GM19468 (cell line): ENCODE data around the gene LCP1.
"Not testable (repeated sequence)": the region's sequence is repeated elsewhere in the genome, so short reads cannot be mapped to it uniquely, and the experiment has no call there.

Experiments used
- ATAC-seq: cut with Tn5 transposase; IDR thresholded peaks from one replicate; pipeline ENCODE4 v1.9.1; 2021; ENCODE audit warnings: mild to moderate bottlenecking, moderate library complexity, moderate number of reproducible peaks; ENCODE audit not compliant: unreplicated experiment; ENCODE audit errors: extremely low read depth

The LCP1 gene

GRCh38 chr13:46164661-46165060 lies 17.3 kb downstream of the LCP1 start:
- no peak for ATAC-seq

- ATAC-seq, result not testable (repeated sequence)
Observed at GRCh38 chr13:46162741-46163140, 19.2 kb downstream of the LCP1 start.

GRCh38 chr13:46160471-46161066 lies 21.4 kb downstream of the LCP1 start:
- no peak for ATAC-seq

GRCh38 chr13:46160065-46160464 lies 21.9 kb downstream of the LCP1 start:
- no peak for ATAC-seq

- ATAC-seq, result no peak
Observed at GRCh38 chr13:46158983-46159382, 23.0 kb downstream of the LCP1 start.

- ATAC-seq, result no peak
Observed at GRCh38 chr13:46158222-46158621, 23.8 kb downstream of the LCP1 start.

GRCh38 chr13:46154136-46154801 lies 27.7 kb downstream of the LCP1 start:
- ATAC-seq, result no peak

GRCh38 chr13:46152627-46153328 lies 29.2 kb downstream of the LCP1 start:
- no peak for ATAC-seq

- ATAC-seq, result no peak
Observed at GRCh38 chr13:46150134-46150693, 31.8 kb downstream of the LCP1 start.

GRCh38 chr13:46149272-46150133 lies 32.5 kb downstream of the LCP1 start:
- ATAC-seq, result no peak

- ATAC-seq, result no peak
Observed at GRCh38 chr13:46146898-46147297, 35.1 kb downstream of the LCP1 start.

GRCh38 chr13:46145950-46146349 lies 36.0 kb downstream of the LCP1 start:
- ATAC-seq, result no peak

GRCh38 chr13:46145135-46145534 lies 36.8 kb downstream of the LCP1 start:
- ATAC-seq, result no peak

- no peak for ATAC-seq
Observed at GRCh38 chr13:46143184-46143701, 38.7 kb downstream of the LCP1 start.

GRCh38 chr13:46142776-46143175 lies 39.2 kb downstream of the LCP1 start:
- ATAC-seq, result no peak

- ATAC-seq, result no peak
Observed at GRCh38 chr13:46140044-46140443, 41.9 kb downstream of the LCP1 start.

- no peak for ATAC-seq
Observed at GRCh38 chr13:46137627-46138317, 44.2 kb downstream of the LCP1 start.

GRCh38 chr13:46136688-46137087 lies 45.3 kb downstream of the LCP1 start:
- ATAC-seq, result no peak

GRCh38 chr13:46134961-46135522 lies 46.9 kb downstream of the LCP1 start:
- ATAC-seq, result no peak
